Measurements from ENCODE around the gene LGR4.

DNA sequence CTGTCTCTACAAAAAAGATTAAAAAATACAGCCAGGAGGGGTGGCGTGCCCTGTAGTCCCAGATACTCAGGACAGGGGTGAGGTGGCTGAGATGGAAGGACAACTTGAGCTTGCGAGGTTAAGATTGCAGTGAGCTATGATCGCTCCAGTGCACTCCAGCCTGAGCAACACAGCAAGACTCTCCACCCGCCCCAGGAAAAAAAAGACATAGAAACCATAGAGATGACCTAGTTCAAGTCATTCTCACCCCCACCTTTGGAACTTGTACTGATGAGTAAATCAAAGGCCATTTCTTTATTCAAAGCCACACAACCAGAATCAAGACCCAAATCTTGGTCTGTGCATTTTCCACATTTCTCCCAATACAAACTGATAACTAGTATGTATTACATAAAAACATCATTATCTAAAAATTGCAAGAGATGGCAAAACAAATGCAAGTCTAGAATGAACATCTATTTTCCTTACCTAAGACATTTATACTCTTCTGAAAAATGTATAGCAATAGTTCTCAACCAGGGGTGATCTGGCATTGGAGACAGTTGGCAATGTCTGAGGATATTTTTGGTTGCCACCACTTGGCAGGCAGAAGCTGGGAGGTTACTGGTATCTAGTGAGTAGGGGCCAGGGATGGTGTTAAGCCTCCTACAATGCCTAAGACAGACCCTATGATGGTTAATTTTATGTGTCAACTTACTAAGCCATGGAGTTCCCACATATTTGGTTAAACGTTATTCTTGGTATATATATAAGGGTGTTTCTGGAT is 34.6 kb downstream of the LGR4 start:
- TF ChIP-seq CTCF (conservative IDR thresholded peaks at IDR 0.05; ENCODE audit: low read length) (no peak), EZH2phosphoT487 (IDR thresholded peaks at IDR 0.05; ENCODE audit: borderline replicate concordance, low read depth, low read length) (no peak)

Data from OCI-LY7 (cell line).